WI38 (cell line): ENCODE results near the gene PMS1.
"Not testable (repeated sequence)": the region's sequence is repeated elsewhere in the genome, so short reads cannot be mapped to it uniquely, and the experiment has no call there.

ENCODE experiments used
- H3K4me3 ChIP-seq: 2 replicates; pipeline ENCODE4 v1.5.1; 2011; ENCODE audit warnings: low read depth, mild to moderate bottlenecking, control low read depth, low read length
- TF ChIP-seq, protein P1 (sequence below): IDR thresholded peaks from 2 replicates; pipeline ENCODE4 v1.5.1; 2012; ENCODE audit warnings: low read depth, mild to moderate bottlenecking, control low read depth, low read length

Gene PMS1

DNA sequence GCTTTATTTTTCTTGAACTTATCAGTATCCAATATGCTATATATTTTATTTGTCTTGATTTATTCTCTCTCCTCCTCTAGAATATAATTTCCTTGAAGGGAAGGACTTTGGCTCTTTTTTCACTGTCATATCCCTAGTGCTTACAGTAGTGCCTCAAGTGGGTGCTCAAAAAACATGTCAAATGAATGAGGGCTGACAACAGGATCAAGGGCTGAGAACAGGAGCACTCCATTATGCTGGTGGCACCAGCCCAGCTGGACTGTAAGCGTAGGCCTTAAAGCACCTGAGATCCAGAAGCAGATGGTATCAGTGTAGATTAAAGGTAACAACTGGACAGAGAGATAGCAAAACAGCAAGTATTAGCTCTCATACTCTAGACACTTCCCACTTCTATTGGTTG lies 46.3 kb downstream of the PMS1 start:
- TF ChIP-seq, protein P1, sequence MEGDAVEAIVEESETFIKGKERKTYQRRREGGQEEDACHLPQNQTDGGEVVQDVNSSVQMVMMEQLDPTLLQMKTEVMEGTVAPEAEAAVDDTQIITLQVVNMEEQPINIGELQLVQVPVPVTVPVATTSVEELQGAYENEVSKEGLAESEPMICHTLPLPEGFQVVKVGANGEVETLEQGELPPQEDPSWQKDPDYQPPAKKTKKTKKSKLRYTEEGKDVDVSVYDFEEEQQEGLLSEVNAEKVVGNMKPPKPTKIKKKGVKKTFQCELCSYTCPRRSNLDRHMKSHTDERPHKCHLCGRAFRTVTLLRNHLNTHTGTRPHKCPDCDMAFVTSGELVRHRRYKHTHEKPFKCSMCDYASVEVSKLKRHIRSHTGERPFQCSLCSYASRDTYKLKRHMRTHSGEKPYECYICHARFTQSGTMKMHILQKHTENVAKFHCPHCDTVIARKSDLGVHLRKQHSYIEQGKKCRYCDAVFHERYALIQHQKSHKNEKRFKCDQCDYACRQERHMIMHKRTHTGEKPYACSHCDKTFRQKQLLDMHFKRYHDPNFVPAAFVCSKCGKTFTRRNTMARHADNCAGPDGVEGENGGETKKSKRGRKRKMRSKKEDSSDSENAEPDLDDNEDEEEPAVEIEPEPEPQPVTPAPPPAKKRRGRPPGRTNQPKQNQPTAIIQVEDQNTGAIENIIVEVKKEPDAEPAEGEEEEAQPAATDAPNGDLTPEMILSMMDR, result no peak
- no peak overlapping the region for H3K4me3 ChIP-seq

DNA sequence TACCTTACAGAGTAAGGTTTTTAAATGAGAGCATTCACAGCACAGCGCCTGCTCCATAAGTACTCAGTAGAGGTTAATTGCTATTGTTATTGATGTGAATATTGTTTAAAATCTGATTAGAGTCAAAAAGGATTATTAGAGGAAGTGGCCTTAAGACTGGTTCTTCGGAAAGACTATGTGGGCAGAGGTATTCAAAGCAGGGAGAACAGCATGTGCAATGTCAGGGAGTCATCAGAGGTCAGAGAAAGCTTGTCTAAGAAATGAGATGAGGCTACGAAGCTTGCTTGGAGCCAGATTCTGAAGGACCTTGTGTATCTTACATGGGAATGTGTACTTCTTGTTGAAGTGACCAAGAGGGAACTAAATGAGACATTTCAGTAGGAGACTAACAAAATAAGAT lies 49.8 kb downstream of the PMS1 start:
- H3K4me3 ChIP-seq, result no peak overlapping the region
- TF ChIP-seq, protein P1, result no peak

DNA sequence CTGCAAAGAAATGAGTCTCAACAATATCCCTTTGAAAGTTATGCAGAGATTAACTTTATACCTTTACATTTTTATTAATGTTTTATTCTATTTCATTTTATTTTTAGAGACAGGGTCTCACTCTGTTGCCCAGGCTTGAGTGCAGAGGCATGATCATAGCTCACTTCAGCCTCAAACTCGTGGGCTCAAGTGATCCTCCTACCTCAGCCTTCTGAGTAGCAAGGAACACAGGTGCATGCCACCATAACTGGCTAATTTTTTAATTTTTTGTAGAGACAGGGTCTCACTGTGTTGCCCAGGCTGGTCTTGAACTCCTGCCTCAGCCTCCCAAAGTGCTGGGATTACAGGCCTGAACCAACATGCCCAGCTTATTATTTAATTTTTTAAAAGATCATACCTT lies 50.4 kb downstream of the PMS1 start:
- not testable (repeated sequence) for H3K4me3 ChIP-seq

DNA sequence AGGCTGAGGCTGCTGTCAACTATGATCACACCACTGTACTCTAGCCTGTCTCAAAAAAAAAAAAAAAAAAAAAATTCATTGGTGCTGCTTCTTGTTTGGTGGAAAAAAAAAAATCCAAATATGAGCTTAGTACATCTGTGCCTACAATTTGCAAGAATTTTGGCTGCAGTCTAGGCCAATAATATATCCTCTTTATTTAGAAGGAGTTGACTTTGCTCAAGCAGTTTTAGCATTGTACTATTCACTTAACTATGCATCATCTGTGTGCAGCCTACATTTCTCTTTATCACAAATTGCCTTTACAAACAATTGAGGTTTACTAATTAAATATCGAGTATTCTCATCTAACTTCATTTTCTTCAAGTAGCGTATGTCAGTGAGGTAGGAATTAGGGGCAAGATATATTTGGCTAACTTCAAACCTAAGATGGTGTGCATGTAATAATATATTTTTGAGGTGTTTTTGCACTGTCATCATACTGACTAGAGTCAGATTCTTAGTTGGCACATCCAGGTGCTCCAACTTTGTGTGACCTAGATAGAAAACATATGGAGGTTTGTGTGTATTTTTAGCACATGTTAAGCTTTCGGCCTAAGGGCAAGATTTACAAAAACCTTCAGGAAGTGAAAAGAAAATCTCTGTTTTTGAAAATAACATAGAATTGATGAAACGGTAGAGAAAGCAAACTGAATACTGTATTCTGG lies 51.8 kb downstream of the PMS1 start:
- TF ChIP-seq, protein P1, result no peak
- H3K4me3 ChIP-seq, result no peak overlapping the region

DNA sequence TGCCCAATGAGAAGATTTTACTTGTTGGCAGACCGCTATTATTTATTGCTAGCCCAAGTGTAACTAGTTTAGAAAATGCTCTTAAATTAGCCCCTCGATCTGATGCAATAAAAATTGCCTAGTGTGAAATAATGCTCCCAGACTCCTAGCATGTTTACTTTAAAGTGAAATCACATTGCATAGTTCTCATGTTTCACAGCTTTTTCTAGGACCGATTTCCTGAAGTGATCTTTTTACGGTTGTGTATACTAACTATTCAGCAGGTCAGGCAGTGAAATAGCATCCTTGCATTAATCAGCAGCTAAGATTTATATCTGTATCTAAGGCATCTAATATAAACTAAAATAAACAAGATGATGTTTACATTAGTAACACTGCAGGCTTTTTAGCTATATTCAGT lies 52.4 kb downstream of the PMS1 start:
- TF ChIP-seq, protein P1, result no peak
- no peak overlapping the region for H3K4me3 ChIP-seq

DNA sequence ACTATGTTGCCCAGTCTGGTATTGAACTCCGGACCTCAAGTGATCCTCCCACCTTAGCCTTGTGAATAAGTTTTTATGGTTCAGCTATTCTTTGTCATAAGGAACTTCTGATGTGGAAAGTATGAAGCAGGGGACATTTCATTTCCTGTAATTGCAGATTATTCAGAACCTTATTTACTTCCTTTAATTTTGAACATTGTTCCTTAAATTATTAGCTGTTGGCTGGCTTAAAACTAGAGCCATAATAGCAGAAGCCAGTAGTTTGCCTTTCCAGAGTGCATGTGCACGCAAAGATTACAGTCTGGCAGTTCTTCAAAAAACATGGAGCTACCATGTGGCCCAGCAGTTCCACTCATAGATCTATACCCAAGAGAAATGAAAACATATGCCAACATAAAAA lies 53.1 kb downstream of the PMS1 start:
- H3K4me3 ChIP-seq, result no peak overlapping the region
- TF ChIP-seq, protein P1, result no peak

DNA sequence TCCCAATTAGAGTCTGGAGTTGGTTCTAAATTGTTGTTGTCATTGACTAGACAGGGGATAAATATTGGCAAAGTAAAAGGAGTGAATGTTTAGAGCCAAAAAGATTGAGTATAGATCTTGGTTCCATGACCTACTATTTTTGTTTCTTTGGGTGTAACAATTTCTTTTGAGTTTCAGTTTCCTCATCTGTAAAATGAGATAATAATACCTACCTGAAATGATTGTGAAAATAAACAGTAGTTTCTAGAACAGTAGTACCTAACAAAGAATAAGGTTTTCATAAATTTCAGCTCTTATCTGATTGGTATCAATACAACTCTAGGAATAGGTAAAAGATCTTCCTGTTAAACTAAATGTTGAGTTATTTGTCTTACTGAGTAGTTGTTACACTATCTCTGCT lies 56.8 kb downstream of the PMS1 start:
- TF ChIP-seq, protein P1, result no peak
- H3K4me3 ChIP-seq, result no peak overlapping the region

DNA sequence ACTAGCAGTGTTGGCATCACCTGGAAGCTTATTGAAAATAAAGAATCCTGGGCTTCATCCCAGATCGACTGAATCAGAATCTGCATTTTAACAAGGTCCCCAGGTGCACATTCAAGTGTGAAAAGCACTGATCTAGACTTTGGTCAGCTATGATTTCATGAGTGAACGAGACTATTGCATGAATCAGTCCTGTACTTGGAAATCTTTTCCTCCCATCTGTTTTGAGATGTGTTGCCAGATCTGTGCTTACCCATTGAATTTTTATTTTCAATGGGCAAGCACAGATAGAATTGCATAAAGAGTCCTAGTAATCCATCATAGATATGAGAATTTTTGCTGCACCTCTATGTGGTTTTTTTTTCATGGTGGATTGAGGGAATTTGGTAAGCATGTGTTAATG lies 64.0 kb downstream of the PMS1 start:
- TF ChIP-seq, protein P1, result no peak
- no peak overlapping the region for H3K4me3 ChIP-seq
